Testis (tissue), 2 donors: ENCODE results near the gene CASK.

Source experiments
- CTCF ChIP-seq, 3 experiments: fragments of 450-650 bp in 2 of 3; fragments of 200-600 bp in 1 of 3; sonication (generic) in 1 of 3; IDR thresholded peaks; one replicate each; pipeline ENCODE4 v1.5.1; 2016 to 2019; ENCODE audit warnings: antibody characterized with exemption in 3 of 3, mild to moderate bottlenecking in 2 of 3, moderate library complexity in 1 of 3
- POLR2A ChIP-seq: fragments of 450-650 bp; IDR thresholded peaks from one replicate; pipeline ENCODE4 v1.6.1; 2017; ENCODE audit warnings: antibody characterized with exemption, mild to moderate bottlenecking, moderate library complexity

DNA sequence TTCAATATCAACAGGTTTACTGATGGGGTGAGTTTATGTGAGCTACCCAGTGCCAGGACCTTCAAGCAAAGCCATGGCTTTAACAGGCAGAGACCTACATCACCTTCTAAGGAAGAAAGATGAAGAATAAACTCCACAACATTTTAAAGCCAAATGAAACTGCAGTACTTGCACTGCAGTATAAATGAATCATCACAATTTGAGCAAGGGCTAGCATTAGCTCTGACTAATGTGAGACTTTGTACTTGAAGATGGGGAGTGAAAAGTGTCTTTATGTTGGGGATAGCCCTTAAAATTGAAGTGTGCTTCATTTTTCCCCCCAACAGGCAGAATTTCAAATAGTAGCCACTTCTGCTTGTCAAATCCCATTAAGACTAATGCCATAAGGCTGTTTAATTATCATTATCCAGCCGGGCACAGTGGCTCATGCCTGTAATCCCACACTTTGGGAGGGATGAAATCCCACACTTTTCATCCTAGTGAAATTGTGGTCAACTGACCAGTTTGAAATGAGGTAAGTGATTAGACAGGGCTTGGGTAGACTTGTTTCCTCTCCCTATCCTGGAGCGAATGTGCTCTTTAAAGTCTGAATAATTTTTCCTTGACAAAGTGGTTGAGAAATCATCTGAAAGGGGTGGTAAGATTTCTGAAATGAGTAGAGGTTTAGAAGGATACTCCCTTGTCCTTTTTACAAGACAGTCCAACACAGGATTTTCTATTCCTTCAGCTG is 261.8 kb downstream of the CASK start:
- TF ChIP-seq CTCF (IDR thresholded peaks at IDR 0.05) (no peak), POLR2A (no peak)
